ENCODE data around the gene DNAAF1.

Gene DNAAF1

DNA sequence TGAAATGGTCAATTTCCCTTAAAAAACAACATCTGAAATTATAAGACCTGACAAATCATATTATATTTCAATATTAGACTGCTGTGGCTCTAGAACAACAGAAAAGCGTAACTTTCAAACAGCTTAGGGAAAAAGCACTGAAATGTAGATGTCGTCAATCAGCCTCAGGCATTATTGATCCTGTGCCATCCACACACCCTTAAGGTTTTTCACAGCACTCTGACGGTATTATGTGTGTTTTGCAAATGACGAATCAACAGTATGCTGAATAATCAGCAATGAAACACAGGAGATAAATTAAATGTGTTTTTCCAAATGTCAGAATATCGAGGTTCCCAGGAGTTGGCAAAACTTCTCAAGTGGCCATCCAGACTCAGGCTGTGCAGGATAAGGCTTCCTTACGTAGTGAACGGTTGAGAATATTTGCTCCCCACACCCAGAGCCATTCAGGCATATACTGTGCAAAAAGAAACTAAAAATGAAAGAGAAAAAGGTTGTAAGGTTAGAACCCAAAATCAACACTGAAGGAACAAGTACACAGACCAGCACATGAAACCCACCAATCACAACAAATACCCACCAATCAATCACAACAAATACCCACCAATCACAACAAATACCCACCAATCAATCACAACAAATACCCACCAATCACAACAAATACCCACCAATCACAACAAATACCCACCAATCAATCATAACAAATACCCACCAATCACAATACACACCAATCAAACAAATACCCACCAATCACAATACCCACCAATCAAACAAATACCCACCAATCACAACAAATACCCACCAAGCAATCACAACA lies 20.6 kb upstream of the DNAAF1 start:
- no peak for DNase-seq

DNA sequence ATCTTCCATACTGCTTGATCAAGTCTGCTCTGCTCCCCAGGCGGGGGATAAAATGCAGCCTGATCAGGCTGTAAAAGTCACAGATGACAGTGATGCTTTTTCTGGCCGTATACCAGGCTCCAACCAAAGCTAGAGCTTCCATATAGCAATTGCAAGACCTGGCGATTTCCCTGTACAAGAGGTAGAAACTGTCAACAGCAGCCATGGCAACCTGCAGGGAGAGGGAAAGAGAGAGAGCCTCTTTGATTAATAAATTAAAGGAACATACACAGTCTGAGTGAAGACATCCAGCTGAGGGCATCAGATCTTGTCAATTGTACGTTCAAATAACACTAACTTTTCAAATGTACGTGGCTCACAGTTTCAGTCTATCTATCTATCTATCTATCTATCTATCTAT lies 14.0 kb upstream of the DNAAF1 start:
- no peak for DNase-seq

DNA sequence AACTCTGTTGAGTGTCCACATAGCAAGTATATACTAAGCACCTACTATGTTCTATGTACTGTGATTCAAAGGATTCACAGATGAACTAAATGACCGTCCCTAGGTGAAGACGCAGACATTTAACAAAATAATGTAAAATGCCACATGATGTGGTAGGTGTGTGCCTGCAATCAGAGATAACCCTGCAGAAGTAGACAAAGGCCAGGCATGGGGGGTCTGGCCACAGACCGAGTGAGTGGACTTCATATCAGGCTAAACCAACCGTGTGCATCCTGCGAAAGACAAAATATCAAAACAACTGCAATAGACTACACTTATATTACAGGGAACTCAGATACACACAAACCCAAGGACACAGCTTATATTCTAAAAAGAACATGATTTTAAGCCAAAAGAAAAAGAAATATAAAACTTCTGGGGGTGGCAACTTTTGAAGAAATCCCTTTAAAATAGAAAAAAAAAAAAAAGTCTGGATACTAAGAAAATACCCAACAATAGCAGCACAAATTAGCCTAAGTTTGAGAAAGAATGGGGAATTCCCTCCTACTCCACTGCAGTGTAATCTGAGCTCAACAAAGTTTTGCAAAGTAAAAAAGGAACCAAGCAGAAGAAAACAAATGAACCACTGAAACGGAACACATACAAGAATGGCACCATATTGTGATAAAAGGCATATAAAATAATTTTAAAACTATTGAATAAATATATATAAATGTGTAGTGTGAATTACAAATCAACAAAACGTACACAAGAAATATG lies 12.4 kb upstream of the DNAAF1 start:
- DNase-seq = no peak

DNA sequence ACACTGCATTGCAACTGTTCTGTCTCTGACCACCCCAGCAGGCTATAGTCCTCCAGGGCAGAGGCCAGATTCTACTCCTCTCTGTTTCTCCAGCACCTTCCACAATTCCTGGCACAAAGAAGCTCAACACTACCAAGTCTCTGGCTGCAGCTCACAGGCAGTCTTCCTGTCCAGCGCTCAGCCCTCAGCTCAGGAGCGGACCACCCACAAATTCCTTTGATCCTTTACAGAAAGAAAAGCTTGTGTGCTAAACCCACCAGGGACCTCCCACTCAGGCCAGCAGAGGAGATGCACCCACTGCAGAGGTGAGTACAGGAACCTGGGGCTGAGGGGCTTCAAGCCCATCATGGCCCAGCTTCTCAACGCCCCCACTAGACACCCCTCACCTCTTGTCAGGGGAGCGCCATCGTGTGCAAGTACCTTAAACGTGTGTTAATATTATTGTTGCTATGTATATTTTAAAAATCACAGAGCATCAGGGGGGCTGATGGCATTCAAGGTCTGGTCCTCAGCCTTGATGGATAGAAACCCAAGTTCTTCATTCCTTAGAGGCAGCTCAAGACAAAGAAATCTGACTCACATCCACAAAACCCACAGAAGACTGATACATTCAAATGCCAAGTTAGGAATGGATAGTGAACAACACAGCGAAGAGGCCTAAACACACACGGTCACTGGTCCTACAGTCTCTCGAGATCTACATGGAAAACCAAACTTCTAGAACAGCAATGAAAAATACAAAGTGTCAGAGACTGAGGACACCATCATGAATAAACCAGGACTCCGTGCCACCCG lies 8.6 kb upstream of the DNAAF1 start:
- no peak for DNase-seq

DNA sequence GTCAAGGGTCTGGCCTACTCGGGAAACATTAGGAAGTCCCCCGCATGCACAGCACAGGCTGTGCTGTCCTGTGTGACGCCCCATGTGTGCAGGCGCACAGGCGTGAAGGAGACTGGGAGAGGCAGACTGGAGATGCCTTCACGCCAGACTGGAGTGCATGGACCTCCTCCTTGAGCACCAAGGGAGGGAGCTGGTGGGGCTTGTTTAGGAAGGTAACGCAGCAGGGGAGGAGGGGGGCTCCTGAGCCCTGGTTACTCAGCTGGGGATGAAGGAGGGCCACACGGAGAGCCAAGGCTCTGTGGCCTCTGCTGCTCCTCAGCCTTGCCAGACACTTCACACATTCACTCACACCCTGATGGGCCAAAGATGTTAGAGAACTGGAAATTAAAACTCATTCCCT lies 7.8 kb upstream of the DNAAF1 start:
- no peak for DNase-seq

DNA sequence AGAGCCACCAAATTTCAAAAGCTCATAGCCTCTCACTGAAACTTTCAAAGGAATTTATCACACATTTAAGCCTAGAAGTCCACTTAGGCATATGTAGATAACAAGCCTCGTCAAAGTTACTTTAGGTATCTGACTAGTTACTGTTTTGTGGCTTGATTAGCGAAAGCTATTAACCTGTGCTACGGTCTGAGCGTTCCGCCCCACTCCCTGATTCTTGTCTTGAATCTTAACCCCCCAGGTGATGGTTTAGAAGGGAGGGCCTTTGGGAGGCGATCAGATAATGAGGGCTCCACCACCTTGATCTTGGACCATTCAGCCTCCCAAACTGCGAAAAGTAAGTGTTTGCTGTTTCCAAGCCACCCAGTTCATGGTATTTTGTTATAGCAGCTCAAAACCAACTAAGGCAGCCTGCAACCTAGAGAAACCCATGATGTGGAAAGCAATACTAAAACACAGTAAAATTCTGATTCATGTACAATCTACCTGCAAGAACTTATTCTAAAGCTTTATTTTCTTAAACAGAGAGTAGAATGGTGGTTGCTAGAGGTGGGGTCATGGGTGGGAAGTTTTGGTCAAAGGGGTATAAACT lies 7.2 kb upstream of the DNAAF1 start:
- no peak for DNase-seq

DNA sequence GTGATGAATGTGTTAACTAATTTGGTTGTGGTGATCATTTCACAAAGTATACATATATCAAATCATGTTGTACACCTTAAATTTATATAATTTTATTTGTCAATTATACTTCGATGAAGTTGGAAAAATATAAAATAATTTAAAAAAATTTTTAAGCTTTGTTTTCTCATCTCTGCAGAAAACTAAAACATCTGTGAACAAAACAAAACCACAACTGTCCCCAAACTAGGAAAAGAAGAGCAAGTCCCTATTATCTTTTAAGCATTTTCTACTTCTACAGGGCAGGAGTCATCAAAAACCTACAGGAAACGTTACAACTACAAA lies 6.6 kb upstream of the DNAAF1 start:
- no peak for DNase-seq

DNA sequence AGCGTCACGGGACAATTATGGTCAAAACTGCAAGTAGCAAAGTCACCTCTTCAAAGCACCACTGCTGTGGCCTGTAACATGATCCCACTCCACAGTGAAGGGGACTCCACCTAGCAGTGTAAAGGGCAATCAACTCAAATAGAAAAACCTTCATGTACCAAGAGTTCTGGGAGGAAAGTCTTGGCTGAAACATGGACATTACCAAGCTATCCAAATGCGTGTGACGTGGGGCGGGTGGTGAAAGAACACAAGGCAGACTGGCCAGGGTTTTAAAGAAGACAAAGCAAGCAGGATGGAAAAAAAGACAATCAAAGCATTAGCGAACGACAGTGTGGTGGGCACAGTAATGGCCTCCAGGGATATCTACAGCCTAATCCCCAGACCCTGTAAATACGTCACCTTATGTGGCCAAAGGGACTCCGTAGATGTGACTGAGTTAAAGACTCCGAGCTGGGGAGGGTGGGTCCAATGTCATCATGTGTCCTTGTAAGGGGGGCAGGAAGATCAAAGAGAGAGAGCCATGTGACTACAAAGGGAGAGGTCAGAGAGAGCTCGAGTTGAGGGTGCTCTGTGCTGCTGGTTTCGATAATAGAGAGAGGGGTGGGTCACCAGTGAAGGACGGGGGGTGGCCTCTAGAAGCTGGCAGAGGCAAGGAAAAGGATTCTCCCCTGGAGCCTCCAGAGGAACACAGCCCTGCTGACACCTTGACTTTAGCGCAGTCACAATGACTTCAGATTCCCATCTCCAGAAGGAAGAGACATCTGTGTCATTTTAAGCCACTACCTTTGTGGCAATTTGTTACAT lies 6.1 kb upstream of the DNAAF1 start:
- no peak for DNase-seq

DNA sequence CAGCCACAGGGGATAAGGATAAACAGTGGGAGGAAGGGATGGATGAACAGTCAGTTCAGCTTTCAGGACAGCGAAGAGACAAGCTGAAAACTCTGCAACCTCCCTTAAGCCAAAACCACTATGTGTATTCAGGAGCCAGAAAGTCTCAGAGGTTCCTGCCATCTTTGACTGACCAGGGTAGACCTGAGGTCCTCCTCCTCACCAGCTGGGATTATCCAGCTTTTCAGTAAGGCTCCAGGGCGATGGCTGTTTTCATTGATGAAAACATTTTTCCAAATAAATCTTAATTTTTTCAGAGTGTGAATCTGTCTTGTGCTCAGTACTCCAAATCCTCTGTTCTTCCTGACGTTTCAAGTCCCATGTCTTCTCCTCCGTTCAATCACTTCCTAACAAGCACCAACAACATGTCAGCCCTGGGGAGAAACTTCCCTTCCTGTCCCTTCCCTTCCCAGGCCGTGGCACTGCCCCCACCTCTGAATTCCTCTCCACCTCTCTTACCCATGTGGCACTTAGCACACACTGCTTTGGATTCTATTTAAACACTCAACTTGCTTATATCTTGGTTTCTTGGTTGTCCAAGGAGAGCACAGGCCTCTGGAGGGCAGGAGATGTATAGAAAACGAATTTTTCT lies 5.4 kb upstream of the DNAAF1 start:
- DNase-seq = no peak

DNA sequence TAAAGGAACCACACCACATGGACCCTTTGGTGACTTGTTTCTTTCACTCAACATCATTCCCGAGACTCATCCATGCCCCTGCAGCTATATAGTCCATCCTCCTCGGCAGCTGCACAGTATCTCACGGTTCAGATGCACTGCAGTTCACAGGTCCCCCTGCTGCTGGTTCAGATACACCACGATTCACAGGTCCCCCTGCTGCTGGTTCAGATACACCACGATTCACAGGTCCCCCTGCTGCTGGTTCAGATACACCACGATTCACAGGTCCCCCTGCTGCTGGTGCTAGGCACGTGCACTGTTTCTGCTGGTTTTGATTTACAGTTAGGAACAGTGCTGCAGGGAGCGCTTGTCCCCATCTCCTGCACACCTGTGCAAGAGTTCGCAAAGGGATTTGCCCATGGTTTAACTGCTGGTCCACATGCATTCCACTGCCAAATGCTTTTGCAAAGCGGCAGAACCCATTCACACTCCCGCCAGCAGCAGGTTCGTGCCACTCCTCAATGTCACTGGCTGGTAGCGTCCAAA lies 3.9 kb upstream of the DNAAF1 start:
- DNase-seq = no peak

DNA sequence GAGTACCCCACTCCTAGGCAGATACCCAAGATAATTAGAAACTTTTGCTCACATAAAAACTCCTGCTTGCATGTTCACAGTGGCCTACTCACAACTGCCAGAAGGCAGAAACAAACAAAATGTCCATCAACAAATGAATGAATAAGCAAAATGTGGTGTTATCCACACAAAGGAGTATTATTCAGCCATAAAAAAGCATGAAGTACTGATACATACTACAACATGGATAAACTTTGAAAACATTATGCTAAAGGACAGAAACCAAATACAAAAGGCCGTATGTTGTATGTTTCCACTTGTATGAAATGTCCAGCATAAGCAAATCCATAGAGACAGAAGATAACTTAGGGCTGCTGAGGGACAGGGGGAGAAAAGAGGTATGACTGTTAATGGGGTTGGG lies 2.0 kb upstream of the DNAAF1 start:
- no peak for DNase-seq

DNA sequence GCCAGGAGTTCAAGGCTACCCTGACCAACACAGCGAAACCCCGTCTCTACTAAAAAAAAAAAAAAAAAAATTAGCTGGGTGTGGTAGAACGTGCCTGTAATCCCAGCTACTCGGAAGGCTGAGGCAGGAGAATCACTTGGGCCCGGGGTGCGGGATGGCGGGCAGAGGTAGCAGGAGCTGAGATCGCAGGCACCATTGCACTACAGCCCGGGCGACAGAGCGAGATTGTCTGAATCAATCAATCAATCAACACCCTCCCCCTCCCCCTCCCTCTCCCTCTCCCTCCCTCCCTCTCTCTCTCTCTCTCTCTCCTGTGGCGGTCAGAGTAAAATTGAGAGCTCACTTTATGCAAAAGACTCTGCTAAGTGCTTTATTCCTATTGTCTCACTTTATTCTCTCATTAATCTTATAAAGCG lies 1.3 kb upstream of the DNAAF1 start:
- DNase-seq = no peak

DNA sequence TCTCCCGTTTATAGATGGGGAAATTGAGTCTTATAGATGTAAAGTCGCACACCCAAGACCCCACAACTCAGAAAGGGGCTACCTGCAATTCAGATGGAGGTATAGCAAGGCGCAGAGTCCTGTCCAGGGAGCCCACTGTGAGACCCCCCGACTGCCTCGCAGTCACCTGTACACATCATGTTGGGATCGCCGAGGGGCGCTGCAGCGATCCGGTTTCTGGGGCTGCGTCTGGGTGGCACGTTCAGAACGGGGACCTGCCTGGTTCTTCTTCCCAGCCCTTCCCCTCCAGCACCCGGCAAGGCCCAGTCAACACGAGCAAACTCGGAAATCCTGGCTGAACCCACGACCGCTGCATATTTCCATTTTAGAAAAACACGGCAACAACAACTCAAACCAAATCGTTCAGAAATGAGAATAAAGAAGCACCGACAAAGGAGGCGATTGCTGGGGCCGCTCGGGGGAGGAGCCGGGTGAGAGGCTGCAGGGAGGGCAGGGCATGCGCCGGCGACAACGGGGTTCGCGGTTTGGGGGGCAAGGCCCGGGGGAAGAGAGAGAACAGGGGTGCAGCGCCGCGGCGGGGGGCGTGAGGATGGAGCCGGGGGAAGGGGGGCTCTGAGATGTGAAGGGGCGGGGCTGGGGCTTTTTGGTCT lies 774 bp upstream of the DNAAF1 start:
- DNase-seq = no peak

DNA sequence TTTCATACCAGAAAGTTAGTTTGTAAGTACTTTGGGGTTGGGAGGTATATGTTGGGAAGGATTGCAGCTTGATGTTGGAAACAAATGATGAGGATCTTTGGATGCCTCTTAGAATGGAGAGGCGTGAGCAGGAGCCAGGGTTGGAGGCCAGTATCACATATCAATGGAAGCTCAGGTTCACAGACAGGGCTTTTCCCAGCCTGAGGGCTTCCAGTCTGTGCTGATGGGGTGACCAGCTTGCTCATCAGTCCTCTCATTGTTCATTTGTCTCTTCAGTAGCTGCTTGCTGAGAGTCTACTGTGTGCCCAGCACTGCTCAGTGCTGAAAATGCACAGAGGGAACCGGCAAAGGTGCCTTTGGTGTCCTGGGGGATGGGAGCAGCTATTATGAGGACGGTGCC lies 5.8 kb downstream of the DNAAF1 start:
- DNase-seq = no peak

DNA sequence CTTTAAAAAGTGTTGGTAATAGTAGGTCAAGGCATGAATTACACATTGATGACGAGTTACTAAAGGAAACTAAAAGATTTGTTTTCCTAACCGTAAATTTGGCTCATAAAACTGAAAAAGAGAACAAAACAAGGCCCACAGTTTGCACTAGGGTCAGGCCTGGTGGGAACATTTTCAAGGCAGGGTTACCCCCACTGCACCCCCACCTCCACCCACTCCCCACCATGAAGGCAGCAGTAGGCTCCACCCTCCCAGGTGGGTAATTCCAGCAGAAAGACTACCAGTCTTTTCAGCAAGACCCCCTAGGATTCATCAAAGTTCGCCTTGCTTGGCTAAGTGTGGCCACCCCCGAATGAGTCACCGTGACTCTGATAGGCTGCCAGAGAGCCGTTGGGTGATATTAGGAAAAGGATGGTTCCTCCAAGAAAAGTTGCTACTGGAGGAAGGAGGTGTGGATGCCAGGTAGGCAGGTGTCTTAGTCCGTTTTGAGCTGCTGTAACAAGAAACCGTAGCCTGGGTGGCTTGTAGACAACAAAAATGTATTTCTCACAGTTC lies 8.6 kb downstream of the DNAAF1 start:
- DNase-seq = no peak

DNA sequence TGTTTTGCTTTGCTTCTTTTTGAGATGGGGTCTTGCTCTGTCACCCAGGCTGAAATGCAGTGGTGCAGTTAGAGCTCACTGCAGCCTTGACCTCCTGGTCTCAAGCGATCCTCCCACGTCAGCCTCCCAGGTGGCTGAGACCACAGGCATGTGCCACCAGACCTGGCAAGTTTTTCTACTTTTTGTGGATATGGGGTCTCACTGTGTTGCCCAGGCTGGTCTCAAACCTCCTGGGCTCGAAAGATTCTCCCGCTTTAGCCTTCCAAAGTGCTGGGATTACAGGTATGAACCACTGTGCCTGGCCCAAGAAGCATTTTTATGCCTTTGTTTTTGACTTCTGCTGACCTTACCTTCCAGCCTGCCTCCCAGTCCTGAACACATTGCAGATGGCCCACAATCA lies 10.1 kb downstream of the DNAAF1 start:
- DNase-seq = no peak

DNA sequence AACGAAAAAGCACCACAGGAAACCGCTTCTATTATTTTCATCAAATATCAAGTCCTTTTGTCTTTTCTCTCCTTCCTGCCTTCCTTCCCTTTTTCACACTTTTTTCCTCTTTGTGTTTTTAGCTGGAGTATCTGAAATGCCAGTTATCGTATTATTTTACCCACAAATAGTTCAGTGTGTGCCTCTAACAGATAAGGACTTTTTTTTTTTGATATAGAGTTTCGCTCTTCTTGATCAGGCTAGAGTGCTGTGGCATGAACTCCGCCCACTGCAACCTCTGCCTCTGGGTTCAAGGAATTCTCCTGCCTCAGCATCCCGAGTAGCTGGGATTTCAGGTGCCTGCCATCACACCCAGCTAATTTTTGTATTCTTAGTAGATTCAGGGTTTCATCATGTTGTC lies 10.7 kb downstream of the DNAAF1 start:
- no peak for DNase-seq

DNA sequence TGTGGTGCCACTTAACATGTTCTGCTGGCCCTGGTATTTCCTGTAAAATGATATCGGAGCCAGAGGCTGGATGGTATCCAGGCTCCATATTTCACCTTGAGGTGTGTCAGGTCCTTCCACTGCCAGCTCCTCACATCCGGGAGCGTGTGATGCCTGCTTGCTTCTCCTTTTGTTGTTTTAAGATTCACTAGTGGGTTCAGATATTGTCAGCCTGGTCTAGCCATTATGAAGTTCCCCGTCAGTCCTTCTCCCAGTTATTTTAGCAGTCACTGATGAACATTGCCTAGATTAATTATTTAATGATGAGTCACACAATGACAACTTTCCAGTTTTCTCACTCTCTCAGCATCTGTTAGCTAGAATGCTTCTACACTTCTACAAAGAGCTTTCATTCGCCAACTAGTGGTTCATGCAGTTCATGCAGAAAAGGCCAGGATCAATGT lies 11.3 kb downstream of the DNAAF1 start:
- DNase-seq = no peak

DNA sequence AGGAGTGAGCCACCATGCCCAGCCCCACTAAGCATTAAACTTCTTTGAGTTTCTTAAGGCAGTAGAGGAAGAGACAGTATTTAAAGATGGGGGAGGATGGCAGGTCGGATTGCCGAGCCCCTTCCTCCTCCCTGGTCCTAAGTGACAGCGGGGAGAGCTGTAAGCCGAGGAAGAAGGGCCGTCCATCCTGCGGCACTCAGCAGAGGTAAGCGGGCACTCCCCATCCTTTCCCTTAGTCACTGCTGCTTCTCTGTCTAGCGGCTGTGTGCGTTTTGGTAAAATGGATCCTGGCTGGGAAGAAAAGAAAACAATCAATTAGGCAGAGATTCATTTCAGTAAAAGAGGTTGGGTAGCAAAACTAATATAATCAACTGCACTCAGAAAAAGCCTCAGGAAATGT lies 13.9 kb downstream of the DNAAF1 start:
- no peak for DNase-seq

DNA sequence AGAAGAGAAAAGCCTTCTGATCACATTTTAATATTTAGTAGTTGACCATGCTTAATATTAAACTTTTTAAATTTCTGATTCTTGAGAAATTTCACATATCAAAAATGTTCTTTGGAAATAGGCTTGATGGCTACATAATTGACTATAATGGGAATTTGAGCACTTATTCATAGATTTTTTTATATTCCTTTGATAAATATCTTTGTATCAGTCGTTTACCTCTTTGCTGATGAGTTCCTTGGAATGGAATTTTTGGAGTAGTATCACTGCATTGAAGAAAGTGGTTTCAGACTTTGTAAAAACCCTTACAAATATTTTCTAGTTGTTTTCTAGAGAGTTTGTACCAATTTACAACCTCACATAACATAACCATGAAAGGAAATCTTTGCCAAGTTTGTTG lies 14.7 kb downstream of the DNAAF1 start:
- DNase-seq = no peak

DNA sequence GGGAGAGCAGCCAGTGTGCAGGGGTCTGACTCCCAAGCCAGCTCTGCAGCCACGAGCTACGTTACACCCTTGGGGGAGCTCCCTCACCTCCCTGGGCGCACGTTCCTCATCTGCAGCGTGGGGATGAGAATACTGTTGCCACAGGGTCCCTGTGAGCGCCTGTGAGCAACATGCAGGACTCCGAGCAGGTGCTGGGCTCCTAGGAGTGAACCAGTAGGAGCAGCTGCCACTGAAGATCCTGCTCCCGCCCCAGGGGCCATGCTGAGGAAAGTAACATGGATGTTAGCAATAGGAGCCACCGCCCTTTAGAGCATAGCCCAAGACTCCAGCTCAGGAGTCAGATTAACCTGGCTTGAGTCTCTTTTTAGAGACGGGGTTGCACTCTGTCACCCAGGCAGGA lies 15.9 kb downstream of the DNAAF1 start:
- DNase-seq = no peak
